ENCODE results near the gene SEC14L6. TPM values are rescaled to one million over a fixed set of nuclear protein-coding genes. Genes with fewer than 3 reads are reported as not detected.

The SEC14L6 gene
- polyA plus RNA-seq, 3 donors, result not detected

DNA sequence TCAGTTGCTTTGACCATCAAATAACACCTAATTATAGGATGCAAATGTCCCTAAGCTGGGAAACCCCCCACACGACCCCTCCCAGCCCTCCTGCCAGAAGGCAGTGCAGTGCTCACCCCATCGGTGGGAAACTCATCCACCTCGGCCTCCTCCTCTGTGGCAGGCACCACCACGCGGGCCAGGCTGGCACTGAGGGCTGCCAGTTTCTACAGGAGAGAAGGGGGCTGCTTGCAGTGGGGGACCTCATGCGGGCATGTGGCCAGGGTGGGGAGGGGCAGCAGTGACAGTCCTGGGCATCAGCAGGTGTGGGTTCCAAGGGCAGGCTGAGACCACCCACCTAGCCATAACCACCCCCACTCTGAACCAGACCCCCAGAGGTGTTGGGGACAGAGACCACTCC, 34.4 kb upstream of the SEC14L6 start:
- no peaks in the 10 kb centered on the region for H3K9me3 Mint-ChIP-seq
- intact Hi-C loops (cut with micrococcal nuclease), result no loop called here
- no peaks in the 10 kb centered on the region for H3K9me3 ChIP-seq (replicated peaks in 1 of 2; ENCODE audit: control insufficient read depth in 1 of 2, insufficient read depth in 1 of 2, low read length in 2 of 2)

DNA sequence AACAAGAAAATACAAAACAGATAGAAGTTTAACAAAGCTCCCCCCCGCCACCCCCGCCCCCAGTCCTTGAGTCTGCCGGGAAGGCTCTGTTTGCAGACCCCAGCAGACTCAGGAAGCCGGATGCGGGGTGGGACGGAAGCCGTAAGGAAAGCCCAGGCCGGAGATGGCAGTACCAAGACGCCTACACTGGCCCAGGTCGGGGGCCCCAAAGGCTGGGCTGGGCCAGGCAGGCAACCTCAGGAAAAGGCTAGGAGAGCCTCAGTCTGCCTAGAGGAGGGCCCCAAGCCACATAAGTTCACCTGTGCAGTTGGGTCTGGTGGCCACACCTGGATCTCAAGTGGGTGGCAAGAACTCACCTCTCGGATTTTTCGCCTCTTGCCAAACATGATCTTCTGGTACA, 31.9 kb upstream of the SEC14L6 start:
- Histone ChIP-seq H3K9me3 (replicated peaks in 1 of 2; ENCODE audit: control insufficient read depth in 1 of 2, insufficient read depth in 1 of 2, low read length in 2 of 2) (no peaks in the 10 kb centered on the region), H3K36me3 (replicated peaks in 1 of 2; ENCODE audit: control insufficient read depth in 1 of 2, insufficient read depth in 2 of 2, low read length in 2 of 2) (peaks cover 82 to 86% of the 10 kb centered on the region in 2 donors), H3K4me3 (replicated peaks in 1 of 3; ENCODE audit: low read depth in 2 of 3, low read length in 3 of 3) (no peak overlapping the region), H3K4me1 (ENCODE audit: control insufficient read depth in 1 of 2, insufficient read depth in 2 of 2, low read length in 2 of 2) (no peaks in the 10 kb centered on the region), H3K9ac (ENCODE audit: insufficient read depth, low read length, poor library complexity, severe bottlenecking) (no peak overlapping the region), H4K20me1 (ENCODE audit: insufficient read depth, low read length) (no peaks in the 10 kb centered on the region), H3K27ac (ENCODE audit: low read depth in 1 of 2, low read length in 2 of 2) (no peak overlapping the region), H3K79me2 (ENCODE audit: insufficient read depth, low read length) (no peaks in the 10 kb centered on the region), H2AFZ (ENCODE audit: insufficient read depth, low read depth, low read length, poor library complexity, severe bottlenecking) (no peak overlapping the region), H3K4me2 (replicated peaks; ENCODE audit: extremely low read depth, low read length, poor library complexity, severe bottlenecking) (no peak overlapping the region), H3K27me3 (ENCODE audit: control insufficient read depth in 2 of 2, insufficient read depth in 2 of 2, low read length in 2 of 2) (peaks cover 0 to 15% of the 10 kb centered on the region in 2 donors)
- Mint-ChIP-seq H3K27me3 (ENCODE audit: low read depth in 3 of 3) (peaks cover 13 to 17% (median 16%) of the 10 kb centered on the region in 3 donors), H3K4me1 (peaks cover 4% of the 10 kb centered on the region), H3K36me3 (peaks cover 73 to 86% of the 10 kb centered on the region in 2 donors), H3K9me3 (peaks cover 0 to 2% (median 0%) of the 10 kb centered on the region in 7 donors), H3K4me3 (no peak overlapping the region), H3K27ac (peak overlapping the region in 1 of 7 donors; percentile 43)
- TF ChIP-seq, protein P1, sequence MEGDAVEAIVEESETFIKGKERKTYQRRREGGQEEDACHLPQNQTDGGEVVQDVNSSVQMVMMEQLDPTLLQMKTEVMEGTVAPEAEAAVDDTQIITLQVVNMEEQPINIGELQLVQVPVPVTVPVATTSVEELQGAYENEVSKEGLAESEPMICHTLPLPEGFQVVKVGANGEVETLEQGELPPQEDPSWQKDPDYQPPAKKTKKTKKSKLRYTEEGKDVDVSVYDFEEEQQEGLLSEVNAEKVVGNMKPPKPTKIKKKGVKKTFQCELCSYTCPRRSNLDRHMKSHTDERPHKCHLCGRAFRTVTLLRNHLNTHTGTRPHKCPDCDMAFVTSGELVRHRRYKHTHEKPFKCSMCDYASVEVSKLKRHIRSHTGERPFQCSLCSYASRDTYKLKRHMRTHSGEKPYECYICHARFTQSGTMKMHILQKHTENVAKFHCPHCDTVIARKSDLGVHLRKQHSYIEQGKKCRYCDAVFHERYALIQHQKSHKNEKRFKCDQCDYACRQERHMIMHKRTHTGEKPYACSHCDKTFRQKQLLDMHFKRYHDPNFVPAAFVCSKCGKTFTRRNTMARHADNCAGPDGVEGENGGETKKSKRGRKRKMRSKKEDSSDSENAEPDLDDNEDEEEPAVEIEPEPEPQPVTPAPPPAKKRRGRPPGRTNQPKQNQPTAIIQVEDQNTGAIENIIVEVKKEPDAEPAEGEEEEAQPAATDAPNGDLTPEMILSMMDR (IDR thresholded peaks at IDR 0.05), result no peak
- intact Hi-C loops (cut with micrococcal nuclease), result no loop called here
- WGBS (ENCODE audit: insufficient coverage), result 98% methylated on average over 12 of the region's 12 CpGs
- no peak for DNase-seq

More for the DNA sequence above, 34.4 kb upstream of the SEC14L6 start:
- H3K4me3 ChIP-seq (replicated peaks in 1 of 3; ENCODE audit: low read depth in 2 of 3, low read length in 3 of 3), result no peak overlapping the region
- TF ChIP-seq, protein P1 (IDR thresholded peaks at IDR 0.05), result no peak
- H3K79me2 ChIP-seq (ENCODE audit: insufficient read depth, low read length), result no peaks in the 10 kb centered on the region
- Mint-ChIP-seq H3K4me1 (no peaks in the 10 kb centered on the region), H3K27me3 (ENCODE audit: low read depth in 3 of 3) (peaks cover 0 to 3% (median 1%) of the 10 kb centered on the region in 3 donors), H3K27ac (peak overlapping the region in 1 of 7 donors; percentile 40), H3K36me3 (peaks cover 88 to 100% of the 10 kb centered on the region in 2 donors), H3K4me3 (no peak overlapping the region)
- H3K27me3 ChIP-seq (ENCODE audit: control insufficient read depth in 2 of 2, insufficient read depth in 2 of 2, low read length in 2 of 2), result no peaks in the 10 kb centered on the region
- no peaks in the 10 kb centered on the region for H4K20me1 ChIP-seq (ENCODE audit: insufficient read depth, low read length)
- H3K9ac ChIP-seq (ENCODE audit: insufficient read depth, low read length, poor library complexity, severe bottlenecking), result no peak overlapping the region
- no peak for DNase-seq
- WGBS (ENCODE audit: insufficient coverage), result 100% methylated on average over 3 of the region's 6 CpGs
- H3K36me3 ChIP-seq (replicated peaks in 1 of 2; ENCODE audit: control insufficient read depth in 1 of 2, insufficient read depth in 2 of 2, low read length in 2 of 2), result peaks cover 98 to 100% of the 10 kb centered on the region in 2 donors
- no peak overlapping the region for H2AFZ ChIP-seq (ENCODE audit: insufficient read depth, low read depth, low read length, poor library complexity, severe bottlenecking)
- no peak overlapping the region for H3K4me2 ChIP-seq (replicated peaks; ENCODE audit: extremely low read depth, low read length, poor library complexity, severe bottlenecking)
- no peaks in the 10 kb centered on the region for H3K4me1 ChIP-seq (ENCODE audit: control insufficient read depth in 1 of 2, insufficient read depth in 2 of 2, low read length in 2 of 2)
- H3K27ac ChIP-seq (ENCODE audit: low read depth in 1 of 2, low read length in 2 of 2), result no peak overlapping the region

Measured in CD14-positive monocyte (primary cell).